Mesenchymal stem cell (in vitro differentiated cells and primary cell): ENCODE measurements around the gene KRTAP13-2. TPM values are rescaled to one million over a fixed set of nuclear protein-coding genes. Genes with fewer than 3 reads are reported as not detected.
A peak's percentile ranks its signal among the peaks of the same experiment; 100 is the strongest.

ENCODE experiments used
- DNase-seq: peaks from one replicate; pipeline ENCODE4 v3.0.0-alpha.2; 2013
- H2AFZ ChIP-seq: one replicate; pipeline ENCODE4 v1.6.1; 2013; ENCODE audit warnings: low read depth, mild to moderate bottlenecking, control low read depth, inconsistent platforms, low read length, moderate library complexity
- H2AK5ac ChIP-seq: 2 replicates; pipeline ENCODE4 v1.6.1; 2013; ENCODE audit warnings: low read length, moderate library complexity, mild to moderate bottlenecking, inconsistent platforms; ENCODE audit not compliant: severe bottlenecking
- H2BK120ac ChIP-seq: one replicate; pipeline ENCODE4 v1.6.1; 2013; ENCODE audit warnings: low read depth, mild to moderate bottlenecking, inconsistent platforms, low read length, moderate library complexity
- H2BK12ac ChIP-seq, 2 experiments: one replicate each; pipeline ENCODE4 v1.6.1; 2013; ENCODE audit warnings: inconsistent platforms in 2 of 2, low read length in 2 of 2, mild to moderate bottlenecking in 2 of 2, moderate library complexity in 2 of 2, control low read depth in 1 of 2
- H2BK15ac ChIP-seq: one replicate; pipeline ENCODE4 v1.6.1; 2013; ENCODE audit warnings: mild to moderate bottlenecking, low read depth, inconsistent platforms; ENCODE audit not compliant: poor library complexity, severe bottlenecking
- H2BK5ac ChIP-seq: 2 replicates; pipeline ENCODE4 v1.6.1; 2013; ENCODE audit warnings: low read depth, mild to moderate bottlenecking, low read length, control low read depth, inconsistent platforms; ENCODE audit not compliant: poor library complexity, severe bottlenecking
- H3K14ac ChIP-seq, 2 experiments: one replicate each; pipeline ENCODE4 v1.6.1; 2013; ENCODE audit warnings: inconsistent platforms in 2 of 2, low read length in 2 of 2, control low read depth in 1 of 2, mild to moderate bottlenecking in 1 of 2, moderate library complexity in 1 of 2
- H3K18ac ChIP-seq, 2 experiments: one replicate each; pipeline ENCODE4 v1.6.1; 2013; ENCODE audit warnings: inconsistent platforms in 2 of 2, low read length in 2 of 2, control low read depth in 1 of 2, low read depth in 1 of 2, mild to moderate bottlenecking in 1 of 2
- H3K23ac ChIP-seq, 2 experiments: one replicate each; pipeline ENCODE4 v1.6.1; 2013; ENCODE audit warnings: inconsistent platforms in 2 of 2, low read length in 2 of 2, mild to moderate bottlenecking in 2 of 2, moderate library complexity in 2 of 2, control low read depth in 1 of 2
- H3K27ac ChIP-seq: 2 replicates; pipeline ENCODE4 v1.5.1; 2013; ENCODE audit warnings: mild to moderate bottlenecking, moderate library complexity, low read length, control low read depth, inconsistent platforms; ENCODE audit not compliant: poor library complexity, severe bottlenecking
- H3K27me3 ChIP-seq, 2 experiments: 2 replicates each; pipeline versions ENCODE4 v1.6.1 to v1.7.0; 2013; ENCODE audit warnings: low read length in 2 of 2, mild to moderate bottlenecking in 2 of 2, moderate library complexity in 2 of 2, control low read depth in 1 of 2, inconsistent platforms in 1 of 2; ENCODE audit not compliant: control insufficient read depth in 1 of 2, insufficient read depth in 1 of 2
- H3K36me3 ChIP-seq, 2 experiments: 2 replicates each; pipeline versions ENCODE4 v1.6.1 to v1.7.0; 2013; ENCODE audit warnings: low read length in 2 of 2, control low read depth in 1 of 2, inconsistent platforms in 1 of 2, low read depth in 1 of 2, mild to moderate bottlenecking in 1 of 2; ENCODE audit not compliant: insufficient read depth in 2 of 2, control insufficient read depth in 1 of 2
- H3K4ac ChIP-seq, 2 experiments: one replicate each; pipeline ENCODE4 v1.6.1; 2013; ENCODE audit warnings: inconsistent platforms in 2 of 2, low read length in 2 of 2, mild to moderate bottlenecking in 2 of 2, moderate library complexity in 2 of 2, control low read depth in 1 of 2, low read depth in 1 of 2
- H3K4me1 ChIP-seq: 2 replicates; pipeline ENCODE4 v1.6.1; 2013; ENCODE audit warnings: low read depth, low read length, control low read depth; ENCODE audit not compliant: control insufficient read depth, insufficient read depth
- H3K4me2 ChIP-seq: 2 replicates; pipeline ENCODE4 v1.6.1; 2013; ENCODE audit warnings: low read length, mild to moderate bottlenecking, inconsistent platforms; ENCODE audit not compliant: poor library complexity, severe bottlenecking
- H3K4me3 ChIP-seq, 2 experiments: 2 replicates each; pipeline versions ENCODE4 v1.5.1 to v1.7.0; 2013; ENCODE audit warnings: low read length in 2 of 2, mild to moderate bottlenecking in 2 of 2, control low read depth in 1 of 2, low read depth in 1 of 2; ENCODE audit not compliant: insufficient read depth in 1 of 2
- H3K79me1 ChIP-seq: replicated peaks from 2 replicates; pipeline ENCODE4 v1.6.1; 2013; ENCODE audit warnings: mild to moderate bottlenecking, control low read depth, low read length, inconsistent platforms; ENCODE audit not compliant: poor library complexity, severe bottlenecking
- H3K9ac ChIP-seq: 2 replicates; pipeline ENCODE4 v1.7.0; 2013; ENCODE audit warnings: mild to moderate bottlenecking, low read length, moderate library complexity
- H3K9me3 ChIP-seq: 2 replicates; pipeline ENCODE4 v1.7.0; 2013; ENCODE audit warnings: mild to moderate bottlenecking, low read length; ENCODE audit not compliant: control insufficient read depth
- H4K8ac ChIP-seq: one replicate; pipeline ENCODE4 v1.6.1; 2013; ENCODE audit warnings: inconsistent platforms, mild to moderate bottlenecking, low read length, moderate library complexity
- H4K91ac ChIP-seq: one replicate; pipeline ENCODE4 v1.6.1; 2013; ENCODE audit warnings: mild to moderate bottlenecking, low read length, inconsistent platforms
- WGBS: methylation state at CpG from one replicate; pipeline ENCODE4 v1.1.7; 2013; ENCODE audit warnings: mixed read lengths; 5-methylcytosine and 5-hydroxymethylcytosine counted together
- polyA plus RNA-seq, 2 experiments: library from polyadenylated mRNA; stranded (reverse); fragments of 200-250 nt; gene quantifications; one replicate each; pipeline ENCODE4 v1.2.3, GENCODE V29; 2013

KRTAP13-2 gene
- polyA plus RNA-seq (2013, experiment 1 of 2), result not detected
- not detected for polyA plus RNA-seq (2013, experiment 2 of 2)

- Histone ChIP-seq H2AFZ (no peak within 1 kb of the TSS), H2AK5ac (no peak within 1 kb of the TSS), H3K4me3 (no peak within 1 kb of the TSS), H3K79me1 (no peaks in the 10 kb centered on the region), H4K91ac (no peak within 1 kb of the TSS), H2BK12ac (no peak within 1 kb of the TSS), H3K9me3 (no peaks in the 10 kb centered on the region), H2BK15ac (no peak within 1 kb of the TSS), H3K4me1 (no peaks in the 10 kb centered on the region), H4K8ac (no peak within 1 kb of the TSS), H3K27me3 (no peaks in the 10 kb centered on the region), H2BK120ac (no peak within 1 kb of the TSS), H3K36me3 (no peaks in the 10 kb centered on the region), H3K4me2 (no peak within 1 kb of the TSS), H2BK5ac (no peak within 1 kb of the TSS), H3K14ac (no peak within 1 kb of the TSS), H3K18ac (no peak within 1 kb of the TSS), H3K27ac (no peak within 1 kb of the TSS), H3K23ac (no peak within 1 kb of the TSS), H3K4ac (no peak within 1 kb of the TSS), H3K9ac (no peak within 1 kb of the TSS)
- no peak for DNase-seq
- WGBS, result 72% methylated on average over 4 of the region's 5 CpGs
Measured at GRCh38 chr21:30372139-30372770, at the start of gene KRTAP13-2. Gene KRTAP13-2, minus strand, starts transcription at chr21:30372271. Its CDS starts 58 bp downstream, at chr21:30372213.

GRCh38 chr21:30415993-30416392, 43.9 kb upstream of the KRTAP13-2 start:
- H3K23ac ChIP-seq, result no peak overlapping the region
- H2BK120ac ChIP-seq, result no peak overlapping the region
- 80% methylated on average over 3 of the region's 5 CpGs for WGBS
- no peak for DNase-seq
- no peak overlapping the region for H3K9ac ChIP-seq
- H3K4me1 ChIP-seq, result no peaks in the 10 kb centered on the region
- no peak overlapping the region for H3K4me2 ChIP-seq
- H2AFZ ChIP-seq, result no peak overlapping the region
- no peak overlapping the region for H3K27ac ChIP-seq
- H2AK5ac ChIP-seq, result no peak overlapping the region
- no peak overlapping the region for H3K14ac ChIP-seq
- no peaks in the 10 kb centered on the region for H3K27me3 ChIP-seq
- no peak overlapping the region for H2BK15ac ChIP-seq
- H3K36me3 ChIP-seq, result no peaks in the 10 kb centered on the region
- no peak overlapping the region for H2BK12ac ChIP-seq
- no peak overlapping the region for H4K91ac ChIP-seq
- no peak overlapping the region for H3K4me3 ChIP-seq
- H2BK5ac ChIP-seq, result no peak overlapping the region
- H4K8ac ChIP-seq, result no peak overlapping the region
- no peak overlapping the region for H3K4ac ChIP-seq
- H3K18ac ChIP-seq, result no peak overlapping the region
- peaks cover 7% of the 10 kb centered on the region for H3K9me3 ChIP-seq
- H3K79me1 ChIP-seq, result no peaks in the 10 kb centered on the region

GRCh38 chr21:30408782-30409494, 36.9 kb upstream of the KRTAP13-2 start:
- Histone ChIP-seq H2AK5ac (no peak overlapping the region), H2BK120ac (no peak overlapping the region), H2BK12ac (no peak overlapping the region), H4K8ac (no peak overlapping the region), H2BK5ac (no peak overlapping the region), H3K4me2 (peak overlapping the region; percentile 35), H3K4ac (no peak overlapping the region), H3K36me3 (no peaks in the 10 kb centered on the region), H3K9ac (peak overlapping the region; percentile 46), H2AFZ (peak overlapping the region; percentile 2), H3K18ac (no peak overlapping the region), H4K91ac (no peak overlapping the region), H3K23ac (no peak overlapping the region), H2BK15ac (no peak overlapping the region), H3K27me3 (no peaks in the 10 kb centered on the region), H3K27ac (no peak overlapping the region), H3K4me1 (peaks cover 2% of the 10 kb centered on the region), H3K14ac (no peak overlapping the region), H3K9me3 (no peaks in the 10 kb centered on the region), H3K4me3 (peak overlapping the region in 1 of 2 experiments; percentile 49), H3K79me1 (no peaks in the 10 kb centered on the region)
- WGBS, result 13% methylated on average over 11 of the region's 14 CpGs
- DNase-seq, result peak; percentile 0

GRCh38 chr21:30395731-30396130, 23.7 kb upstream of the KRTAP13-2 start, which contains the start of gene KRTAP13-1:
Gene KRTAP13-1, plus strand, starts transcription at chr21:30396031. Its CDS starts 56 bp downstream, at chr21:30396087.
- Histone ChIP-seq H3K9me3 (no peaks in the 10 kb centered on the region), H2BK120ac (no peak within 1 kb of the TSS), H3K36me3 (no peaks in the 10 kb centered on the region), H3K27ac (no peak within 1 kb of the TSS), H3K14ac (no peak within 1 kb of the TSS), H4K91ac (no peak within 1 kb of the TSS), H3K9ac (no peak within 1 kb of the TSS), H2BK5ac (no peak within 1 kb of the TSS), H2BK12ac (no peak within 1 kb of the TSS), H3K23ac (no peak within 1 kb of the TSS), H3K4ac (no peak within 1 kb of the TSS), H2AK5ac (no peak within 1 kb of the TSS), H3K4me3 (no peak within 1 kb of the TSS), H3K18ac (no peak within 1 kb of the TSS), H2BK15ac (no peak within 1 kb of the TSS), H3K4me2 (no peak within 1 kb of the TSS), H2AFZ (no peak within 1 kb of the TSS), H3K79me1 (no peaks in the 10 kb centered on the region), H3K27me3 (no peaks in the 10 kb centered on the region), H4K8ac (no peak within 1 kb of the TSS), H3K4me1 (no peaks in the 10 kb centered on the region)
- 82% methylated on average over 4 of the region's 4 CpGs for WGBS
- no peak for DNase-seq
